Sigmoid colon (tissue), 4 donors: ENCODE data around the gene TMPRSS5.

Experiments
- CTCF ChIP-seq, 4 experiments: fragments of 450-650 bp in 3 of 4; fragments of 200-600 bp in 1 of 4; IDR thresholded peaks; one replicate each; pipeline ENCODE4 v1.5.1; 2016 to 2019; ENCODE audit warnings: antibody characterized with exemption in 4 of 4, mild to moderate bottlenecking in 3 of 4, moderate library complexity in 2 of 4
- EP300 ChIP-seq, 4 donors: sonication (generic); formaldehyde crosslinking; IDR thresholded peaks; one replicate each; pipeline ENCODE4 v1.6.1; 2017; ENCODE audit warnings: antibody characterized with exemption in 4 of 4

GRCh38 chr11:113697111-113697510 lies 9.0 kb downstream of the TMPRSS5 start:
- no peak for TF ChIP-seq CTCF (IDR thresholded peaks at IDR 0.05)
- no peak for TF ChIP-seq EP300 (IDR thresholded peaks at IDR 0.05)
